ENCODE data around the gene FLNB.

DNA sequence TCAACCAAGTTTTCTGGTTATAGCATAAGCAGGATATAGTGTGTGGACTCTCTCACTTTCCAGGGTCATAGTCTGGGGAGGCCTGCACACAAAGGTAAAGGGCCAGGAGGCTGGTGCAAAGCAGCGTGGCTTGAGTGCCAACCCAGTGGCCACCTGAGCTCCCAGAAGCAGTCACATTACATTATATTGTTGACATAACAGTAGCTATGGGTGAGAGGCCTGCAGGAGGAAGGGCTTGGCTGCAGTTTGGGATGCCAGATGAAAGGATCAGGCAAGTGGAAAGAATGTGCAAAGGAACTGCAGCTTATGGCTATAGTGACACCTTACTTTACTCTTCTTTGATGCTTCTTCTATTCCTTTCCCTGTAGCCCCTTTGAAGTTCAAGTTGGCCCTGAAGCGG is 96.5 kb downstream of the FLNB start:
- TF ChIP-seq, protein P1, sequence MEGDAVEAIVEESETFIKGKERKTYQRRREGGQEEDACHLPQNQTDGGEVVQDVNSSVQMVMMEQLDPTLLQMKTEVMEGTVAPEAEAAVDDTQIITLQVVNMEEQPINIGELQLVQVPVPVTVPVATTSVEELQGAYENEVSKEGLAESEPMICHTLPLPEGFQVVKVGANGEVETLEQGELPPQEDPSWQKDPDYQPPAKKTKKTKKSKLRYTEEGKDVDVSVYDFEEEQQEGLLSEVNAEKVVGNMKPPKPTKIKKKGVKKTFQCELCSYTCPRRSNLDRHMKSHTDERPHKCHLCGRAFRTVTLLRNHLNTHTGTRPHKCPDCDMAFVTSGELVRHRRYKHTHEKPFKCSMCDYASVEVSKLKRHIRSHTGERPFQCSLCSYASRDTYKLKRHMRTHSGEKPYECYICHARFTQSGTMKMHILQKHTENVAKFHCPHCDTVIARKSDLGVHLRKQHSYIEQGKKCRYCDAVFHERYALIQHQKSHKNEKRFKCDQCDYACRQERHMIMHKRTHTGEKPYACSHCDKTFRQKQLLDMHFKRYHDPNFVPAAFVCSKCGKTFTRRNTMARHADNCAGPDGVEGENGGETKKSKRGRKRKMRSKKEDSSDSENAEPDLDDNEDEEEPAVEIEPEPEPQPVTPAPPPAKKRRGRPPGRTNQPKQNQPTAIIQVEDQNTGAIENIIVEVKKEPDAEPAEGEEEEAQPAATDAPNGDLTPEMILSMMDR (IDR thresholded peaks at IDR 0.05): no peak
- no peak for TF ChIP-seq POLR2A (IDR thresholded peaks at IDR 0.05)
- TF ChIP-seq EP300 (IDR thresholded peaks at IDR 0.05): no peak
